Breast epithelium (tissue), 4 donors: ENCODE measurements around the gene NRP1. TPM values are rescaled to one million over a fixed set of nuclear protein-coding genes. Genes with fewer than 3 reads are reported as not detected.
"Not testable (repeated sequence)": the region's sequence is repeated elsewhere in the genome, so short reads cannot be mapped to it uniquely, and the experiment has no call there.

ENCODE experiments used
- DNase-seq, 2 donors: peaks; one replicate each; pipeline ENCODE4 v3.0.0-alpha.2; 2019; ENCODE audit warnings: low spot score in 2 of 2
- H3K27ac ChIP-seq, 2 donors: fragments of 200-600 bp; sonication (generic) in 1 of 2; one replicate each; pipeline ENCODE4 v1.5.1; 2016 to 2019; ENCODE audit warnings: mild to moderate bottlenecking in 1 of 2
- H3K27me3 ChIP-seq, 2 donors: fragments of 200-600 bp; sonication (generic) in 1 of 2; one replicate each; pipeline versions ENCODE4 v1.5.1 to v1.6.0; 2017 to 2019; ENCODE audit warnings: control low read depth in 1 of 2, mild to moderate bottlenecking in 1 of 2
- H3K36me3 ChIP-seq: fragments of 200-600 bp; one replicate; pipeline ENCODE4 v1.5.1; 2019
- H3K4me1 ChIP-seq, 2 donors: fragments of 200-600 bp; sonication (generic); one replicate each; pipeline ENCODE4 v1.5.1; 2016 to 2019; ENCODE audit warnings: control low read depth in 1 of 2
- H3K4me3 ChIP-seq, 3 donors: fragments of 200-600 bp; sonication (generic); 1 replicate in 2 of 3; 2 replicates in 1 of 3; pipeline ENCODE4 v1.5.1; 2016 to 2019; ENCODE audit warnings: mild to moderate bottlenecking in 3 of 3, moderate library complexity in 2 of 3
- H3K9me3 ChIP-seq, 2 donors: fragments of 200-600 bp; sonication (generic) in 1 of 2; one replicate each; pipeline ENCODE4 v1.5.1; 2016 to 2019; ENCODE audit warnings: control low read depth in 1 of 2
- POLR2A ChIP-seq: fragments of 450-650 bp; IDR thresholded peaks from one replicate; pipeline ENCODE4 v1.6.1; 2016; ENCODE audit warnings: antibody characterized with exemption, mild to moderate bottlenecking, moderate library complexity
- POLR2AphosphoS5 ChIP-seq, 3 donors: sonication (generic); formaldehyde crosslinking; IDR thresholded peaks; one replicate each; pipeline ENCODE4 v1.6.1; 2017; ENCODE audit warnings: antibody characterized with exemption in 3 of 3
- intact Hi-C: fragments of 100-400 bp; cut with DNase I; formaldehyde crosslinking; loops from one replicate; pipeline ENCODE4 v1.15.1; 2023; ENCODE audit warnings: low total_unique reads
- total RNA-seq, 3 donors: library from RNA; depleted of rRNA; stranded (reverse); fragments of >200 nt; gene quantifications; one replicate each; pipeline ENCODE4 v1.1.0, GENCODE V29; 2016
- TF ChIP-seq, protein P1 (sequence below), 3 donors: fragments of 450-650 bp; IDR thresholded peaks; one replicate each; pipeline ENCODE4 v1.5.1; 2016 to 2017; ENCODE audit warnings: antibody characterized with exemption in 3 of 3, mild to moderate bottlenecking in 3 of 3, moderate library complexity in 3 of 3

Gene NRP1
- total RNA-seq, 3 donors from 2014 or later: 50.8 to 76.0 (median 74.7) TPM

DNA sequence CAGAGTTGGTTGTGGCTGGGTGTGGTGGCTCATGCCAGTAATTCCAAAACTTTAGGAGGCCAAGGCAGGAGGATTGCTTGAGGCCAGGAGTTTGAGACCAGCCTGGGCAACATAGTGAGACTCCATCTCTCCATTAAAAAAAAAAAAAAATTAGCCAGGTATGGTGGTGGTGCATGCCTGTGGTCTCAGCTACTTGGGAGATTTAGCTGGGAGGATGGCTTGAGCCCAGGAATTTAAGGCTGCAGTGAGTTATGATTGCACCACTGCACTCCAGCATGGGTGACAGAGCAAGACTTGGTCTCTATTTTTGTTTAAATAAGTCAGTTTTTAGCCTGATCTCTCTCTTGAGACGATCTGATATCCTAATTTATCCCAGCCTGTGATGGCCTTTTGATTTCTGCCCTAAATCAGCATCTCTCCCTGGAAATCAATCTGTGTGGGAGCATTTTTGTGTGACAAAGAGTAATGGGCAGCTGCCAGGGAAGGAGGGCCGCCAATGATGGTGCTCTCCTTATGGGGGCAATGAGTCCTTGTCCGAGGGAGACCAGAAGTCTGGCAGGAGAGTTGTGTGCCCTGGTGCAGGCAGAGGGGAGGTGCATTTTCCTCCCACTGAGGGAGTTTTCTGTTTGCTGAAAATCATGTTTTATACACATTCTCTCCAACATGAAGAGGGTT, 111.0 kb downstream of the NRP1 start:
- H3K4me1 ChIP-seq: no peaks in the 10 kb centered on the region
- H3K4me3 ChIP-seq: no peak overlapping the region
- H3K27ac ChIP-seq: no peak overlapping the region
- no peaks in the 10 kb centered on the region for H3K36me3 ChIP-seq
- intact Hi-C loops: no loop called here
- no peak for DNase-seq
- H3K9me3 ChIP-seq: no peaks in the 10 kb centered on the region
- no peaks in the 10 kb centered on the region for H3K27me3 ChIP-seq
- no peak for TF ChIP-seq POLR2AphosphoS5 (IDR thresholded peaks at IDR 0.05)
- TF ChIP-seq POLR2A: no peak
- TF ChIP-seq, protein P1, sequence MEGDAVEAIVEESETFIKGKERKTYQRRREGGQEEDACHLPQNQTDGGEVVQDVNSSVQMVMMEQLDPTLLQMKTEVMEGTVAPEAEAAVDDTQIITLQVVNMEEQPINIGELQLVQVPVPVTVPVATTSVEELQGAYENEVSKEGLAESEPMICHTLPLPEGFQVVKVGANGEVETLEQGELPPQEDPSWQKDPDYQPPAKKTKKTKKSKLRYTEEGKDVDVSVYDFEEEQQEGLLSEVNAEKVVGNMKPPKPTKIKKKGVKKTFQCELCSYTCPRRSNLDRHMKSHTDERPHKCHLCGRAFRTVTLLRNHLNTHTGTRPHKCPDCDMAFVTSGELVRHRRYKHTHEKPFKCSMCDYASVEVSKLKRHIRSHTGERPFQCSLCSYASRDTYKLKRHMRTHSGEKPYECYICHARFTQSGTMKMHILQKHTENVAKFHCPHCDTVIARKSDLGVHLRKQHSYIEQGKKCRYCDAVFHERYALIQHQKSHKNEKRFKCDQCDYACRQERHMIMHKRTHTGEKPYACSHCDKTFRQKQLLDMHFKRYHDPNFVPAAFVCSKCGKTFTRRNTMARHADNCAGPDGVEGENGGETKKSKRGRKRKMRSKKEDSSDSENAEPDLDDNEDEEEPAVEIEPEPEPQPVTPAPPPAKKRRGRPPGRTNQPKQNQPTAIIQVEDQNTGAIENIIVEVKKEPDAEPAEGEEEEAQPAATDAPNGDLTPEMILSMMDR (IDR thresholded peaks at IDR 0.05): no peak

DNA sequence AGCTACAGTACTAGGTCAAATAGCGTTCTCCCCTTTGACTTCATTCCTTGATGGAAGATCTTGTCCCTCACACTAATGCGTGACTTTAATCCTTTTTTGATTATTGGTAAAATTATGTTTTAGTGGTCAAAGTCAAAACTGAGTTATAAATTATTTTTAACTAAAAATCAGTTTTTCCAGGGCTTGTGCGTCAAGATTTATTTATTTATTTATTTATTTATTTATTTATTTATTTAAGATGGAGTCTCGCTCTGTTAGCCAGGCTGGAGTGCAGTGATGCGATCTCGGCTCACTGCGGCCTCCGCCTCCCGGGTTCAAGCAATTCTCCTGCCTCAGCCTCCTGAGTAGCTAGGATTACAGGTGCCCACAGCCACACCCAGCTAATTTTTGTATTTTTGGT, 112.2 kb downstream of the NRP1 start:
- H3K27ac ChIP-seq, H3K9me3 ChIP-seq, DNase-seq, H3K36me3 ChIP-seq, H3K4me3 ChIP-seq, H3K4me1 ChIP-seq, H3K27me3 ChIP-seq, intact Hi-C loops: not testable (repeated sequence)

DNA sequence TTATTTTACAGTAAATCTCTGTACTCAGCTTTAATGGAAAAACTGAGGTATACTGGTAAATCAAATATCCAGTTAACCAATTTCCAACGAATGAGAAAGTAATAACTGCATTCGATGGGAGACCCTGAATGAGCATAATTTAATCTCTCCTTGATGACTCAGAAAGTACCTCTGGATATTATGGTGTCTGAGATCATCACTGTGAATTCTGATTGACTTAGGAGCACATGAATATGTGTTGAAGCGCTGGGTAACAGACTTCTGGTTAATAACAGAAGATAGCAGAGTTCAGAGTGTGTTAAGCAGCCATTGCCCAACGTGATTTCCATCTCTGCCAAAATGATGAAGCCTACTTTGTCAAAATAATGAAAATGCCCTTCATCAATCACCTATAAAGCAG, 116.6 kb downstream of the NRP1 start:
- TF ChIP-seq, protein P1 (IDR thresholded peaks at IDR 0.05): no peak
- TF ChIP-seq POLR2AphosphoS5 (IDR thresholded peaks at IDR 0.05) (no peak), POLR2A (no peak)
- Histone ChIP-seq H3K27ac (no peak overlapping the region), H3K36me3 (no peaks in the 10 kb centered on the region), H3K4me1 (no peaks in the 10 kb centered on the region), H3K4me3 (no peak overlapping the region), H3K27me3 (no peaks in the 10 kb centered on the region), H3K9me3 (no peaks in the 10 kb centered on the region)
- no peak for DNase-seq
- intact Hi-C loops: no loop called here

DNA sequence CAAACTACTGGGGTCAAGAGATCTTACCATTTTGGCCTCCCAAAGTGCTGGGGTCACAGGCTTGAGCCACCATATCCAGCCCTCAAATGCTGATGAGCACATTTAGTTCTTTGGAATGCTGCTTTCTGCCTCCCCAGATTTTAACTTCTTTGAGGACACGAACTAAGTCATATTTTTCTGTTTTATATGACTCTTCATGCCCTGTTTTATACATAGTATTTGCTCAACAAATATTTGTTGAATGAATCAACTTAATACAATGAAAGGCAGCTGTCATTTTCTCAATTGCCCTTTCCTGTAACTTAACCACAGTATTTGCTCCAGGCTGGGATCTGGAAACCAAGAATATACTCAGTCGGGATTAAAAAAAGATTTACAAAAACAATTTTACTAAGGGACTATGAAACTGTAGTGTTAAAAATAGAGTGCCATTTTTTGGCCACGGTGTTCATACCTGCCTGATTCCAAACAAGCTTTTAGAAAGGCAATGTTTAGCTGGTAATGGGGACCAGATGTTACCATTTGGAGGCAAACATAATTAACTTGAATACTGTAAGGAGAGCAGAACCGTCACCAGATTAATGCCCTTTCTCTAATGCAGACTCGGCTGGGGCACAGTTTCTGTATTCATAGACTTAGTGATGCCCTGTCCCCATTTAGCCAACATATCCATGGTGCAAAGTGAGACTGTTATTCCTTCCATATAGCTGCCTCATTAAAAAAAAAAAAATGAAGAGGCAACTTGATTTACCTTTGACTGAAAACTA, 117.6 kb downstream of the NRP1 start:
- H3K27ac ChIP-seq: no peak overlapping the region
- H3K4me1 ChIP-seq: no peaks in the 10 kb centered on the region
- TF ChIP-seq, protein P1 (IDR thresholded peaks at IDR 0.05): no peak
- no peak for TF ChIP-seq POLR2AphosphoS5 (IDR thresholded peaks at IDR 0.05)
- TF ChIP-seq POLR2A: no peak
- intact Hi-C loops: no loop called here
- no peak for DNase-seq
- H3K9me3 ChIP-seq: no peaks in the 10 kb centered on the region
- H3K4me3 ChIP-seq: no peak overlapping the region
- H3K36me3 ChIP-seq: no peaks in the 10 kb centered on the region
- H3K27me3 ChIP-seq: no peaks in the 10 kb centered on the region

DNA sequence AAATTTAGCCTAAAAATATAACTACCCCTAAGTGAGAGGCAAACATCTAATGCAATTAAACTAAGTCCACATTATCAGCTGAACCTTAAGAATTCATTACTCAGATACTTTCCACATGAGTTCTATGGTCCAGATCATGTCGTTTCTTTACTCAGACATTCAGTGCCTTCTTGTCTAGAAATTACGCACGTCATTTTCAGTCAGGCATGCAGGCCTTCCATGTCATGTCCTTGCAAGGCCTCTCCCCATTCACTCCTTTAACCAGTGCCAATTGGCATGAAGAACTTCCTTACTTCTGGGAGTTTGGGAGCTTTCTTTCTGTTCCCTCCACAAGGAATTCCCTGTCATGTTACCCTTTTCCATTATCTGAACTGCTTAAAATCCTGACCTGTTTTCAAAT, 118.8 kb downstream of the NRP1 start:
- DNase-seq: no peak
- intact Hi-C loops: no loop called here
- Histone ChIP-seq H3K36me3 (no peaks in the 10 kb centered on the region), H3K4me1 (no peaks in the 10 kb centered on the region), H3K27ac (no peak overlapping the region), H3K9me3 (no peaks in the 10 kb centered on the region), H3K4me3 (no peak overlapping the region), H3K27me3 (no peaks in the 10 kb centered on the region)
- TF ChIP-seq POLR2AphosphoS5 (IDR thresholded peaks at IDR 0.05): no peak
- TF ChIP-seq POLR2A: no peak
- TF ChIP-seq, protein P1 (IDR thresholded peaks at IDR 0.05): no peak
